Right hindlimb (tissue), 1 donor: Measurements from ENCODE around the gene P2RY11.

ENCODE experiments used
- DNase-seq: peaks from one replicate; pipeline ENCODE4 v3.0.0-alpha.2; 2018

The P2RY11 gene

GRCh38 chr19:10141479-10141878 lies 30.0 kb downstream of the P2RY11 start:
- DNase-seq = no peak

- DNase-seq = no peak
Measured at GRCh38 chr19:10141973-10142372, 30.5 kb downstream of the P2RY11 start.

- DNase-seq = no peak
Measured at GRCh38 chr19:10142701-10143375, 31.3 kb downstream of the P2RY11 start.

GRCh38 chr19:10143681-10144080 lies 32.2 kb downstream of the P2RY11 start:
- no peak for DNase-seq

GRCh38 chr19:10144361-10144760 lies 32.9 kb downstream of the P2RY11 start:
- no peak for DNase-seq

GRCh38 chr19:10145031-10145430 lies 33.5 kb downstream of the P2RY11 start:
- DNase-seq = no peak

GRCh38 chr19:10146142-10146541 lies 34.6 kb downstream of the P2RY11 start:
- DNase-seq = no peak

- DNase-seq = no peak
Measured at GRCh38 chr19:10149427-10149826, 37.9 kb downstream of the P2RY11 start.

GRCh38 chr19:10151521-10151920 lies 40.0 kb downstream of the P2RY11 start:
- no peak for DNase-seq

- DNase-seq = no peak
Measured at GRCh38 chr19:10152100-10152499, 40.6 kb downstream of the P2RY11 start.

GRCh38 chr19:10155839-10156238 lies 44.3 kb downstream of the P2RY11 start:
- no peak for DNase-seq

GRCh38 chr19:10158071-10158470 lies 46.6 kb downstream of the P2RY11 start:
- DNase-seq = no peak

GRCh38 chr19:10158485-10158884 lies 47.0 kb downstream of the P2RY11 start:
- DNase-seq = no peak

GRCh38 chr19:10159610-10160009 lies 48.1 kb downstream of the P2RY11 start:
- no peak for DNase-seq

- DNase-seq = no peak
Measured at GRCh38 chr19:10163536-10163935, 52.0 kb downstream of the P2RY11 start.
